Neuron (in vitro differentiated cells): ENCODE data around the gene FBXW5.

ENCODE experiments used
- H2AFZ ChIP-seq: one replicate; pipeline ENCODE4 v1.6.1; 2013; ENCODE audit warnings: low read depth, mild to moderate bottlenecking, inconsistent platforms, low read length, moderate library complexity
- H3K27me3 ChIP-seq: one replicate; pipeline ENCODE4 v1.6.1; 2013; ENCODE audit warnings: low read length; ENCODE audit not compliant: insufficient read depth
- H3K36me3 ChIP-seq: one replicate; pipeline ENCODE4 v1.6.1; 2013; ENCODE audit warnings: low read length; ENCODE audit not compliant: insufficient read depth
- H3K4me1 ChIP-seq: one replicate; pipeline ENCODE4 v1.6.1; 2013; ENCODE audit warnings: low read length; ENCODE audit not compliant: insufficient read depth
- H3K4me3 ChIP-seq: 2 replicates; pipeline ENCODE4 v1.5.1; 2013; ENCODE audit warnings: mild to moderate bottlenecking, low read length, moderate library complexity
- H3K9me3 ChIP-seq: one replicate; pipeline ENCODE4 v1.6.1; 2013; ENCODE audit warnings: low read length

The FBXW5 gene

GRCh38 chr9:136907011-136907914, 37.3 kb downstream of the FBXW5 start:
- no peak overlapping the region for H2AFZ ChIP-seq
- no peak overlapping the region for H3K4me3 ChIP-seq
- H3K27me3 ChIP-seq = no peaks in the 10 kb centered on the region
- H3K4me1 ChIP-seq = no peaks in the 10 kb centered on the region
- H3K9me3 ChIP-seq = no peaks in the 10 kb centered on the region
- H3K36me3 ChIP-seq = peaks cover 47% of the 10 kb centered on the region

GRCh38 chr9:136906266-136906665, 38.3 kb downstream of the FBXW5 start:
- H3K36me3 ChIP-seq = peaks cover 53% of the 10 kb centered on the region
- H3K4me3 ChIP-seq = no peak overlapping the region
- H3K4me1 ChIP-seq = no peaks in the 10 kb centered on the region
- H3K27me3 ChIP-seq = no peaks in the 10 kb centered on the region
- no peak overlapping the region for H2AFZ ChIP-seq
- no peaks in the 10 kb centered on the region for H3K9me3 ChIP-seq

DNA sequence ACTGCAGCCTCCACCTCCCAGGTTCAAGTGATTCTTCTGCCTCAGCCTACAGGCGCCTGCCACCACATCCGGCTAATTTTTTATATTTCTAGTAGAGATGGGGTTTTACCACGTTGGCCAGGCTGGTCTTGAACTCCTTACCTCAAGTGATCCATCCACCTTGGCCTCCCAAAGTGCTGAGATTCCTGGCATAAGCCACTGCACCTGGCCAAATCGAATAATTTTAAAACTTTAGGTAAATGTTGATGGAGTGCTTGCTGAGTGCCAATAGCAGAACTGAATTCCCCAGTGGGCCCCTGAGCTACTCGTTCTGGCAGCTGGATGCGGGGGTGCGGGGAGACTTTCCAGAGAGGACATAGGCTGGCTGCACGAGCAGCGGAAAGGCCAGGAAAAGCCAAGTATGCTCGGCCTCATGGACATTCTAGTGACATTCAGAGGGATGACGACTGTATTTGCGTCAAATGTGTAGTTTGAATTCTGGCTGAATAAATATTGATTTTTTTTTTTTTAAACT, 41.4 kb downstream of the FBXW5 start:
- H3K9me3 ChIP-seq = no peaks in the 10 kb centered on the region
- H3K36me3 ChIP-seq = peaks cover 55% of the 10 kb centered on the region
- no peak overlapping the region for H3K4me3 ChIP-seq
- no peaks in the 10 kb centered on the region for H3K4me1 ChIP-seq
- H3K27me3 ChIP-seq = no peaks in the 10 kb centered on the region
- no peak overlapping the region for H2AFZ ChIP-seq

GRCh38 chr9:136902259-136902821, 42.2 kb downstream of the FBXW5 start:
- H3K36me3 ChIP-seq = peaks cover 48% of the 10 kb centered on the region

GRCh38 chr9:136901516-136902258, 42.9 kb downstream of the FBXW5 start:
- Histone ChIP-seq H3K4me3 (no peak overlapping the region), H3K36me3 (peaks cover 44% of the 10 kb centered on the region), H3K4me1 (no peaks in the 10 kb centered on the region), H3K9me3 (no peaks in the 10 kb centered on the region), H2AFZ (no peak overlapping the region), H3K27me3 (no peaks in the 10 kb centered on the region)

More at GRCh38 chr9:136902259-136902821, 42.2 kb downstream of the FBXW5 start:
- Histone ChIP-seq H3K4me3 (no peak overlapping the region), H3K27me3 (no peaks in the 10 kb centered on the region), H3K4me1 (no peaks in the 10 kb centered on the region), H2AFZ (no peak overlapping the region), H3K9me3 (no peaks in the 10 kb centered on the region)

DNA sequence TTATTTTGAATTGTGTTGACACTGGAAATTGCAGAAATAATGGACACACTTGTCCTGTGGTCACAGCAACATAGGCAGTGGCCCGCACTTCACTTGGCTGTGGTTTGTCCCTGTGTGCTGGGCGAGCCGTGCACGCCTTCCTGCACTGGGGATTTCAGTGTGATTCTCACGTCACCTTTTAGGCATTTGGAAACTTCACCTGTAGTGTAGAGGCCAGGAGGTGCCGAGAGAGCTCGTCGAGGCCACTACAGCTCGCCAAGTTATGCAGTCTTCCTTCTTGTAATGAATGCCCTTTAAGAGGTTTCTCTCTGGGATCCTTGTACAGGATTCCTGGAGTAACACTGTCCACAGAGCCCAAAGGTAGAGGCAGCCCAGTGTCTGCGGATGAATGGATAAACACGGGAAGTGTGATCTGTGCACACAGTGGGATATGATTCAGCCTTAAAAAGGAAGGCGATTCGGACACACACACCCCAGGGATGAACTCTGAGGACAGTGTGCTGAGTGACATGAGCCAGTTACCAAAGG, 43.5 kb downstream of the FBXW5 start:
- no peaks in the 10 kb centered on the region for H3K9me3 ChIP-seq
- H3K36me3 ChIP-seq = peaks cover 40% of the 10 kb centered on the region
- H2AFZ ChIP-seq = no peak overlapping the region
- no peaks in the 10 kb centered on the region for H3K4me1 ChIP-seq
- no peaks in the 10 kb centered on the region for H3K27me3 ChIP-seq
- no peak overlapping the region for H3K4me3 ChIP-seq

GRCh38 chr9:136900556-136900955, 44.0 kb downstream of the FBXW5 start:
- Histone ChIP-seq H3K9me3 (no peaks in the 10 kb centered on the region), H3K36me3 (peaks cover 40% of the 10 kb centered on the region), H3K27me3 (no peaks in the 10 kb centered on the region), H2AFZ (no peak overlapping the region), H3K4me1 (no peaks in the 10 kb centered on the region), H3K4me3 (no peak overlapping the region)

DNA sequence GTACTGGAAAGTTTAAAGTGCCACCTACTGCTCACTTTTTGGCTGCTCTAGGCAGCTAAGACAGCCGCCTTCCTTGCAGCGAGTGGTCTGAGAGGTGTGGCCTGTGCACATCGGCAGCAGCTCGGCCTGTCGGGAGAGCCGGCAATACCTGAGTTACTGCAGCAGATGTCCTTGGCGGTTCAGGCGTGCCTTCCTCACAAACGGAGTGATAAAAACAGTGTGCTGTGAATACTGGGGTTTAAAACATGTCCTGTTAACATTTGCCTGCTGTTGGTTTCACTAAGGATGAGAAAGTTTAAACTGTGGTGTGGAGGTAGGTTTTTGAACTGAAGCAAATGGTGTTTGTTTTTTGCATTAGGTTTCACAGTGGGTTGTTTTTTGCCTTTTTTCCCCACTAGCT, 45.3 kb downstream of the FBXW5 start:
- H3K9me3 ChIP-seq = no peaks in the 10 kb centered on the region
- H3K4me3 ChIP-seq = no peak overlapping the region
- H2AFZ ChIP-seq = no peak overlapping the region
- H3K27me3 ChIP-seq = no peaks in the 10 kb centered on the region
- no peaks in the 10 kb centered on the region for H3K4me1 ChIP-seq
- H3K36me3 ChIP-seq = peaks cover 32% of the 10 kb centered on the region

DNA sequence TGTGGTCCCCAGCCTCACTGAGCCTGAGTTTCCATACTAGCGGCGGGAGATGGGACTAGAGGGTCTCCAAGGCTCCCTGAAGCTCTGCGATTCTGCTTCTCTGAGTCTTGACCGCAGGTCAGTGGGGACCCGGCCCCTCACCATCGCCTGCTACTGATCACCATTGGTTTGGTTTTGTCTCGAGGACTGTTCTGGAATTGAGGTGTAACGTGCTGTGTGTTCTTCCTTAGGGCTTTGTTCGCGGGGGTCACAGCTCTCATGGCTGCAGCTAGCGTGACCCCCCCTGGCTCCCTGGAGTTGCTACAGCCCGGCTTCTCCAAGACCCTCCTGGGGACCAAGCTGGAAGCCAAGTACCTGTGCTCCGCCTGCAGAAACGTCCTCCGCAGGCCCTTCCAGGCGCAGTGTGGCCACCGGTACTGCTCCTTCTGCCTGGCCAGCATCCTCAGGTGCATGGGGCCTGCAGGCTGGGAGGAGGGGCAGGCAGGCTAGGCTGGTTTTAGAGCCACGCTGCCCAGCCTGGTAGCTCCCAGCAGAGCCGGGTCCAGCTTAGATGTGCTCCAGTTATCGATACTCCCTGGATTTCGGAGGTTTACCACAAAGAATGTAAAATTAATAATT, 45.9 kb downstream of the FBXW5 start:
- Histone ChIP-seq H3K36me3 (peaks cover 32% of the 10 kb centered on the region), H3K9me3 (no peaks in the 10 kb centered on the region), H2AFZ (no peak overlapping the region), H3K4me3 (no peak overlapping the region), H3K4me1 (no peaks in the 10 kb centered on the region), H3K27me3 (no peaks in the 10 kb centered on the region)

GRCh38 chr9:136896027-136896426, 48.5 kb downstream of the FBXW5 start:
- H3K27me3 ChIP-seq = no peaks in the 10 kb centered on the region
- H3K4me3 ChIP-seq = no peak overlapping the region
- H3K4me1 ChIP-seq = no peaks in the 10 kb centered on the region
- H2AFZ ChIP-seq = no peak overlapping the region
- H3K36me3 ChIP-seq = peaks cover 17% of the 10 kb centered on the region
- no peaks in the 10 kb centered on the region for H3K9me3 ChIP-seq

DNA sequence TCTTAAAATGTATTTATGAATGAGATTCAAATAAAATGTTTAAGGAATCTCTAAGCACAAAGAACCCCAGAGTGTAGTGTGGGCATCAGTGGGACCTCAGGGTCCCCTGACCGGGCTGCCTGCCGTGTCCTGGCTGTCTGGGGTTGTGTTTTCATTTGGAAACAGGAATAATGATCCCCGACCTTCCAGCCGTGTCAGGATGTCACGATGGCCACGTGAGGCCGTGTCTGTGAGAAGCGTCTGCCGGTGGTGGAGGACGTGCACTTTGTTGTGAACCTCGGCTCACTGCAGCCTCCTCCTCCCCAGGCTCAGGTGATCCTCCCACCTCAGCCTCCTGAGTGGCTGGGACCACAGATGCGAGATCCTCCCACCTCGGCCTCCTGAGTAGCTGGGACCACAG, 53.9 kb downstream of the FBXW5 start:
- no peak overlapping the region for H3K4me3 ChIP-seq
- no peaks in the 10 kb centered on the region for H3K9me3 ChIP-seq
- no peak overlapping the region for H2AFZ ChIP-seq
- no peaks in the 10 kb centered on the region for H3K27me3 ChIP-seq
- H3K4me1 ChIP-seq = peaks cover 6% of the 10 kb centered on the region
- peaks cover 14% of the 10 kb centered on the region for H3K36me3 ChIP-seq
